ENCODE data around the gene RNF13. TPM values are rescaled to one million over a fixed set of nuclear protein-coding genes. Genes with fewer than 3 reads are reported as not detected.
A peak's percentile ranks its signal among the peaks of the same experiment; 100 is the strongest.

RNF13 gene, protein sequence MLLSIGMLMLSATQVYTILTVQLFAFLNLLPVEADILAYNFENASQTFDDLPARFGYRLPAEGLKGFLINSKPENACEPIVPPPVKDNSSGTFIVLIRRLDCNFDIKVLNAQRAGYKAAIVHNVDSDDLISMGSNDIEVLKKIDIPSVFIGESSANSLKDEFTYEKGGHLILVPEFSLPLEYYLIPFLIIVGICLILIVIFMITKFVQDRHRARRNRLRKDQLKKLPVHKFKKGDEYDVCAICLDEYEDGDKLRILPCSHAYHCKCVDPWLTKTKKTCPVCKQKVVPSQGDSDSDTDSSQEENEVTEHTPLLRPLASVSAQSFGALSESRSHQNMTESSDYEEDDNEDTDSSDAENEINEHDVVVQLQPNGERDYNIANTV
- 38.0 and 49.5 TPM in 2 replicates for total RNA-seq (2014; rRNA removed; shearing (Covaris generic))

DNA sequence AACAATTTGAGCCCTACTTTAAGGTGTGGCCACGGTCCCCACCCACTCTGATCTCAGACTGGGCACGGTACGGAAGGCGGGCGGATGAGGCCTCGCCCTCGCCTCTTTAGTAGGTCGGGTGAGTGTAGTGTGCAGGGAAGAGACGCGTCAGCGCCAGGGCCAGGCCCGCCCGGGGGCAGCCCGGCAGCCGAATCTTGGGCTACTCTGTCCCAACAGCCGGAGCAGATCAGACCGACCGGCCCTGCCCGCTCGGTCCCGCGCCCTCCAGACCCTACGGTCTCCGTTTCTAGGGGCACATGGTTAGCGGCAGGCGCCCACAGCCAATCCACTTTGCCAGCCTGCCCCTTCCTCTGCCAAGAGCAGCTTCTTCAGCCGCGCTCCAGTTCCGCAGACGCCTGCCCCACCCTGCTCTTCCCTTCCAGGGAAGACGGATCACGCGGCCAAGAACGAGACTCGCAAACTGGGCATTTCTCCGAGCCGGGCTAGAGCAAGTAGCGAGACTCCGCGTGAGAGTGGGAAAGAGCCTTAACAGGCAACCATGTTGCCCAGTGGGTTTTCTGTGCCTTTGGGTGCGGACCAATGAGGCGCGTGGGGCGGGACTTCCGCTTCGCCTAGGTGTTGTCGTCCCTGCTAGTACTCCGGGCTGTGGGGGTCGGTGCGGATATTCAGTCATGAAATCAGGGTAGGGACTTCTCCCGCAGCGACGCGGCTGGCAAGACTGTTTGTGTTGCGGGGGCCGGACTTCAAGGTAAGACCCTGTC is at the start of gene RNF13:
TSS of gene RNF13 (plus strand) at position 610 of the 761 bp plus-strand sequence. CDS start 32,812 bp downstream, outside the sequence.
- DNase-seq (ENCODE audit: low spot score), result peak; percentile 96

DNA sequence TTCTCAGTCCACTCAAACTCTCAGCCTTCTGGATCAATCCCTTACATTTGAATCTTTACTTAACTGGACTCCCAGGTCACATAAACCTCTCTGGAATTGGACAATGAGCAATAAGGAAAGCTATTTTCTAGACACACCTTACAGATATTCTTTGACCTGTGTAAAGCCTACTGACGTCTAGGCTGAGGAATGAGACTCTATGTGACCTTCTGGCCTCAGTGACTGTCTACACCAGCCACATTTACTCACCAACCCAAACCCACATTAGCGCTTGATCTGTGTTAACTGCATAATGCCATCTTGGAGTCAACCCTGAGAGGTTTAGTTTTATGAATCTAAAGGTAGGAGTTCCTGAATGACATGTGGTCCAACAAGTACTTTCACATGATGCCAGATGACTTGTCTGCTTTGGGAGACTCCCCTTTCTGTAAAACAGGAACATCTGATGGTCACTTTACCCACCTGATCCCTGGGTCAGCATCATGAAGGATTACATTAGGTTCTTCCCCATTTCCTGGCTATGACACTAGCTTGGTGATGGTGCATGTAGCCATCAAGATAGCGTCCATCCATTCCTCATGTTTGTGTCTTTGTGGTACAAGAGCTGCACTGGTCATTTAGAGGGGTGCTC is 49.3 kb upstream of the RNF13 start:
- no peak for DNase-seq (ENCODE audit: low spot score)

DNA sequence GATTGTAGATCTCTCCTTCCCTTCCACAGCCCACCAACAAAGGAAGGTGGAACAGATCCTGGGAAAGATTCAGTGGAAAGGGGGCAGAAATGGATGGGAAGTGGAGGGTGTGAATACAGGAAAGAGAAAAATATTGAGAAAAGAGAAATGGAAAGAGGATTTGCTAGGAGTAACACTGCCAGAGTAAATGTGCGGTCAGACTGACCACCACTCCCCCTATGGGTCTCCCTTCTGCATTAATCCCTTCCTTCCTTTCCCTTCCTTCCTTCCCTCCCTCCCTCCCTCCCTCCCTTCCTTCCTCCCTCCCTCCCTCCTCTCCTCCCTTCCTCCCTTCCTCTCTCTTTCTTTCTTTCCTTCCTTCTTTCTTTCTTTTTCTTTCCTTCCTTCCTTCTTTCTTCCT is 48.7 kb upstream of the RNF13 start:
- no peak for DNase-seq (ENCODE audit: low spot score)

DNA sequence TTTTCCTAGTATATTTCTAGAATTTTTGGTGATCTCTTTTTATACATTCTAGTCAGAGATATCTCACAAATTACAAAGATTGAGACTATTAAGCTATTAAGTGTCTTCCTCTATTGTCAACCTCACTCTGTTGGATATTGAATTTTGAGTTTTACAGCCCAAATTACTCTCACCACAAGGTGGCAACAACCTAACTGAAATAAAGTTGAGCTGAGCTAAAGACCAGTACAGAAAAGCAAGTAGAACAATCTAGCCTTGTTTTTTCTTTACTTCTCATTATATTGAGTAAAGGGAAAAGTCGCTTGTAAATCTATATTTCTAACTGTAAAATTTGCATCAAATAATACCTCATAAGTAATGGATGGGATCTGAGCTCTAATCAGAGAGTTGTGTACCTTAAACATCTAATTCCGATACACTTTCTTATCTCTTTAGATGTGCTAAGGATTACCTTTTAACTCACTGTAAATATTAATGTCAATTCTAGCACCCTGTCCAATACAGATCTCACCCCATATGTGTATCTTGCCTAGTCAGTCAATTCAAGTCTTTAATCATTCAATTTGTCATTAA is 47.2 kb upstream of the RNF13 start:
- DNase-seq (ENCODE audit: low spot score), result peak; percentile 30

DNA sequence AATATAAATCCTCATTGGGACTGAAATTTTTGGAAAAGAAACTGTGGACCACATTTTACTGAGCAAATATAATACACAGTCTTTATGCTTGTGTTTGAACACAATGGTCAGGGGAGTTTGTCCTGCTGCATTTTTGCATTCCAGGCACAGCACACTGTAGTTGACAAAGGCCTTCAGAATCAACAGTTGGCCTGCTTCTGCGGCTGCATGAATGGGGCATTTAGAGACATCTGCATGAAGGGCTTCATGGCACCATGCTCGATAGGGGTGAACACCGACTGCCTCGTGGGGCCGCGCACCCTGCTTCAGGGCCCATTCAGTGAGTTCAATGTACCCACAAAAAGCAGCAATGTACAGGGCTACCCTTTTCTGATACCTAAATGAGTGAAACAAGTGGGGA is 45.3 kb upstream of the RNF13 start:
- DNase-seq (ENCODE audit: low spot score), result no peak

DNA sequence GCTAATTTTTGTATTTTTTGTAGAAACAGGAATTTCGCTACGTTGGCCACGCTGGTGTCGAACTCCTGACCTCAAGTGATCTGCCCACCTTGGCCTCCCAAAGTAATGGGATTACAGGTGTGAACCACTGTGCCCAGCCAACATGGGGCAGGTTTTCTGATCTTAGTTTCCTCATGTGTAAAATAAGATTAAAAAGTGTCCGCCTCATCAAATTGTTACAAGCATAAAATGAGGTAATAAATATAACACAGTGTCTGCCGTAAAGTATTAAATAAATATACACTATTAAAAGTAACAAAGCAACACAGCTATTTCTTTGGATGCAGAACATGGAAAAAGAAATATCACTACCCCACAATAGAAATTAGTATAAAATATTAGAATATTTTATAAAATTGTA is 44.3 kb upstream of the RNF13 start:
- no peak for DNase-seq (ENCODE audit: low spot score)

DNA sequence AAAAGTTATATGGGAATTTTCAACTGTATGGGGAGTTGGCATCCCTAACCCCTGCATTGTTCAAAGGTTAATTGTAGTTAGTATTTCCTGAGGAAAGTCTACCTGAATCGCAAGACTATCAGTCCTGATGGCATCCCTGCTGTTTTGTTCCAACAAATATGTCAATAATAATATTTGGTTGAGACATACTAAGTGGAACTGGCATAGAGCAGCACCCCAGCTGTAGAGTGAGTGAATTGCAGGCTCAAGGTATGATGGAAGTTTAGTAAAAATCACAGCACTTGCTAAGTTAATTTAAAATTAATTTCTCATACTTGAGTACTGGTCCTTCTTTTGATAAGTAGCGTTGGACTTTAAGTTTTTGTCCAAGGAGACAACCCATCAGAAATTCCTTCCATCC is 42.8 kb upstream of the RNF13 start:
- DNase-seq (ENCODE audit: low spot score), result no peak

DNA sequence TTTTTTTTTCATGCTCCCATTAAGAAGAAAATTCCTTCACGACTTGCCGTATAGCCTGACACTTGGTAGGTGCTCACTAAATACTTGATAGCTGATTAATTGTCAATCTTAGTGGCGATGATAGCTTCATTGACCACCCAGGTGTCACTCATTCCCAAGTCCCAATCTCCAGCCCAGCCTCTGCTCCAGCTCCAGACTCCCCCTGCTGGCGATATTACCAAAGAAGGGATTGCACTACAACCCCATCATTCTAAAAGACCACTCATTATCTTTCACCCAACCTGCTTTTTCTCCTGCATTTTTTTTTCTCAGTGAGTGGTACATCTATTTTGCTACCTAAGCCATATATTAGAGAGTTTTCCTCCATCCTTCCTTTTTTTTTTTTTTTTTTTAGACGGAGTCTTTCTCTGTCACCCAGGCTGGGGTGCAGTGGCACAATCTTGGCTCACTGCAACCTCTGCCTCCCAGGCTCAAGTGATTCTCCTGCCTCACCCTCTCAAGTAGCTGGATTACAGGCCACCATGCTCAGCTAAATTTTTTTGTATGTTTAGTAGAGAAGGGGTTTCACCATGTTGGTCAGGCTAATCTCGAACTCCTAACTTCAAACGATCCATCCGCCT is 41.3 kb upstream of the RNF13 start:
- peak; percentile 40 for DNase-seq (ENCODE audit: low spot score)

DNA sequence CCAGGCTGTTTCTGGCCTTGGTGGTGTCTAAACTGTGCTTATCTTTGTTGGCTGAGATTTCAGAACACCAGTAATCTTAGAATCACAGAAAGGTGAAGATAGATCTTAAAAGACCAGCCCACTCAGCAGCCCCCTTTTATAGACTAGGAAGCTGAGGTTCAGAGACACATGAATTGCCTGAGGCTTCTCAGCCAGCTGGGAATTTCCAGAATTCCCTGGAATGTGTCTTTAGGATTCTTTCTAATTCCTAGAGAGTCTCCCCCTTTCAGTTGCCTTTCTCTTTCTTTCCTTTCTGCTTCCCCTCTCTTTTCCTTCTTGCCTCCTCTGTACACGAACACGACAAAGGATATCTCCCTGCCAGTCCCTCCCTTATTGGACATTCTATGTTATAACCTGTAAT is 40.2 kb upstream of the RNF13 start:
- no peak for DNase-seq (ENCODE audit: low spot score)

DNA sequence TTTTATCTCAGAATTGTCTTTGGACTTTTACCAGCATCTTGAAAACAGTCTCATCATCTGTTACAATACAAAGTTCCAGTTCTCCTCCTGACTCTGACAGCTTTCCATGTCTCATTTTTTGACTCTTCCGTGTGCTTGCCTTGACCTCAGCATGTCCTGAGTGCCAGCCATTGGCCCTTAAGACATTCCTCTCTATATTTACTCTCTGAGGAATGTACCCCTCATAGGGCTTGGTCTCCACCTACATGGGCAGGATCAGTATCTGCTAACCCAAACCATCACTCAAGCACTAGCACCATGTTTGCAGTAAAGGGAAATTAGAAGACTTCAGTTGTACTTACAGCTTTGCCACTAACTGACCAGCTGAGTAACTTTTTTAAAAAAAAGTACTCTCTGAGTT is 36.8 kb upstream of the RNF13 start:
- DNase-seq (ENCODE audit: low spot score), result no peak

DNA sequence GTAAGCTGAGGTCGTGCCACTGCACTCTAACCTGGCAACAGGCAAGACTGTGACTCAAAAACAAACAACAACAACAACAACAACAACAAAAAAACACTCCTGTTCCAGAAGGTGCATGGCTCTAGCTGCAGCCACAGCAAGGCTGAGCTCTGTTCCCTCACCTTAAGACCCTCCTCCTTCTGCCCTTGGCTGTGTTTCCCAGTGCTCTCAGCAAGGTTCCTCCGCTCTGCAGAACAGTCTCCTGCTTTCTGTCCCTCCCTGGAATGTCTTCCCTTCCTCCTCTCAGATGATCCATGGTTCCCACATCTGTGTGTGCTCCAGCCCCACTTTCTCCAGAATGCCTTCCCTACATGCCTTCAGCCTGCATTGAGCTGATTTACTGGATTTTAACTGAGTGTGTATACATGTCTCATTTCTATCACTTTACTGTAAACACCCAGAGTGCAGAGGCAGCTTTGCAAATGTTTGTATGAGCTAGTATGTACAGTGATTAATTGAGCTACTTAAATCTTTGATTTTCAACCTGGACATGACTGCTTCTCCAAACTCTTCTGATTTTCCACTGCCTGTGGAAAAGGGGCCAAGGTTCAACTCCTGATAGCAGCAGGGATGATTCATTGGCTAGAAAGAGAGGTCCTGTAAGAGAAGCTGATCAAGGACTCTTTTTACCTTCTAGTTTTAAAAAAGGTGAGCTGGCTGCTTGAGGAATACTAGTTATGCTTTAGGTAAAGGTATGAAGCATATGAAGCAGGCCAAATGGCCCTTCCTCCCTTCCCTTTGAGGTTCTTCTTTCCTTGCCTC is 35.4 kb upstream of the RNF13 start:
- no peak for DNase-seq (ENCODE audit: low spot score)

DNA sequence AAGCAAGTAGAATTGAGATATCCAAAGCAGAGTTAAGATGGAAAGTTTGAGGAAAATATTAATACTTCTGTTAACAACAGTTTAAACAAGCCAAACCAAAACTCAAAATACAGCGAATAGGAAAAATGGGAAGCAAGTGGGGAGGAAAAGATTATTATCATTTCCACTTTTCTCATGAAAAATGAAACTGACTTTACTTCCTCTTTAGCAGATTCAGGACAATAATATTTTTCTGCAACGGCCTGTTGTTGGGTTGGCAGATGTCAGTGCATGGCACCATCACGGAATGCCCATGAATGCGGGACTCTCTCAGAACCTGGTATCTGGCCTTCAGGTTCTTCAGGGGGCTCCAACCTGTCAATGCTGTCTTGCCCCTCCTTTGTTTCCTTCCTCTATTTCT is 31.8 kb upstream of the RNF13 start:
- DNase-seq (ENCODE audit: low spot score), result no peak

DNA sequence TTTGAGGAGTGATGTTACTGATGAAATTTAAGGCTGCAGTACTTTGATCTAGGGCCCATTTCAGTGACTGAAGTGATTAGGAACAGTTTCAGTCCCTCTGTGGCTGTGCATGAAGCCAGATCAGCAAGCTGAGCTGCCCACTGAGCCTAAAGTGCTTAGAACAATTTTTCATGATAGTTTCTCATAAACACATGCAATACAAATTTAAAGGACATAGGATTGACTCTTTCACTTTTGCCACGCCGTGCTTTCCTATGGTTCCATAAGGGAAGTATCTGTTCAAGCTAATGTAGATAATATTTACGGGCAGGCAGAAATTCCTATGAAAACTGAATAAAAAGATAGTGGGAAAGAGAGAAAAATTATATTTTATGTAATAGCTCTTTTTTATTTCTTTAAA is 31.3 kb upstream of the RNF13 start:
- no peak for DNase-seq (ENCODE audit: low spot score)

DNA sequence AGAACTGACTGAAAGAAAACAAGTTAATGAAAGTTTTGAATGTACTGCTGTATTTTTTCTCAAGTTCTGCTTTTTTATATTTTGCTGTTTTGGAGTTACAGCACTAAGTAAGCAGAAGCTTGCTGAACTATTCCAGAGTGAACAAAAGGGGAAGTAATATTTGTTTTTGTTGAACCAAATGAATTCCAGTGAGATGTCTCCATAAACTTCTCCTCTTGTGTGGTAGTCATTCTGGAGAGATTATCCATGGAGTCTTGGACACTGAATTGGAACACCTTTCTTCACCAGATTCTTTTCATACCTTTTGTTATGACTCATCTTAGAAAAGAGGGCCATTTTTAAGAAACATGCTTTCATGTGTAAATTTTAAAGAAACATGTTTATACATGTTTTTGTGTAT is 29.4 kb upstream of the RNF13 start:
- peak; percentile 51 for DNase-seq (ENCODE audit: low spot score)

DNA sequence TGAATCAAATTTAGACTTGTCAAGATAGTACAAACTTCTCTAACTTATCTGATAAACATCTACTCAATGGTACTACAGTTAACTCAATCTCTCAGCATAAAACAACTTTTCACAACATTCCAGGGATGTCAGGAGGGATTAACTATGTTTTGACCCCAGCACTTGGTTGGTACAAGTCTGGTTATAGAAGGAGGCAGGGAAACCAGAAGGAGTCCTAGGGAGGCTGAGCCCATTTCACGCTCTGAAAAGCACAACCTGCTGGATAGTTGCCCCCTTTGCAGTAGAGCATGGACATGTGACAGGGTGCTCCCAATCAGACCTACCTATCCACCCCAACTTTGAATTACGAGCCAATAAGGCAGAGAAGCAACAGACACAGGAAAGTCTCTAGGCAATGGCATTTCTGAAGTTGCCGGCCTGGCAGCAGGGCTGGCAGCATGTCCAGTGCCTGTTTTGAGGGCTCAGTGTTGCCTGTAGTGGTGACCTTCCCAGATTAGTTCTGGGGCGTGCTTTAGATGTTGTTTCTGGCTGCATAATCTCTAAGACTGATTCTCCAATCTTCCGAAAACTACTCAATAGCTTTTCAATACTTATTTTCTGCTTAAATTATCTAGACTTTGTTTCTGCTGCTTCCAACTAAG is 28.8 kb upstream of the RNF13 start:
- peak; percentile 44 for DNase-seq (ENCODE audit: low spot score)

DNA sequence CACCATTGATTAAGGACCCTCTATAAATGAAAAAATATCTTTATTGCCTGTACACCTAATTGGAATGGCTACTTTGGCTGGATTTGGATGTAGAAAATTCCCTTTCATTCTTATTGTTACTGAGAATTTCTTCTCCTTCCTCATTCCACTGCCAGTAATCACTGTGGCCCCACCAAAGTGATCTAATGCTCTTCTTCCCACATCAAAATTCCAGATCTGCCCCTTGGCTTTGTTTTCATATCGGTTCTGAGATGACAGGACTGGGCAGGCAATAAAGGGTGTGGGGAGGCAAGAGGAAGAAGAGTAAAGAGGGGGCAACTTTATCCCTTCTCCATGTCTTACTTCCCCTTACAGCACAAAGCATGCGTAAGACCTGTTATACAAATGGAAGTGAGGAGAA is 22.7 kb upstream of the RNF13 start:
- no peak for DNase-seq (ENCODE audit: low spot score)

DNA sequence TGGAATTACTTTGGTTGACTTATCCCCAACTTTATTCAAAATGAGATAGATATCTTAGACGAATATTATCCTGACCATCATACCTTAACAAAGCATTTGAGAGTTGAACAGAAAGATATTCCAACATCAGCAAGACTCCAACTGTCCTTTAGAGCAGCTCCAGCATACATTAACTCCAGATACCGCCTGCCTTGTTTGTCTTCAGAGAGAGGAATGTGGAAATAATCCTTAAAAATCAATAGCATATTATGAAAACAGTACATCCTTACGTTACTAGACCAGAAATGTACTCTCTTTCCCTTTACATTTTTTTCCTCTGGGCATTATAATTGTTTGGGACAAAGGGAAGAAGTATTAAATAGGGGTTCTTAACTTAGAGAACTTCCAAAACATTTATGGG is 22.3 kb upstream of the RNF13 start:
- DNase-seq (ENCODE audit: low spot score), result no peak

DNA sequence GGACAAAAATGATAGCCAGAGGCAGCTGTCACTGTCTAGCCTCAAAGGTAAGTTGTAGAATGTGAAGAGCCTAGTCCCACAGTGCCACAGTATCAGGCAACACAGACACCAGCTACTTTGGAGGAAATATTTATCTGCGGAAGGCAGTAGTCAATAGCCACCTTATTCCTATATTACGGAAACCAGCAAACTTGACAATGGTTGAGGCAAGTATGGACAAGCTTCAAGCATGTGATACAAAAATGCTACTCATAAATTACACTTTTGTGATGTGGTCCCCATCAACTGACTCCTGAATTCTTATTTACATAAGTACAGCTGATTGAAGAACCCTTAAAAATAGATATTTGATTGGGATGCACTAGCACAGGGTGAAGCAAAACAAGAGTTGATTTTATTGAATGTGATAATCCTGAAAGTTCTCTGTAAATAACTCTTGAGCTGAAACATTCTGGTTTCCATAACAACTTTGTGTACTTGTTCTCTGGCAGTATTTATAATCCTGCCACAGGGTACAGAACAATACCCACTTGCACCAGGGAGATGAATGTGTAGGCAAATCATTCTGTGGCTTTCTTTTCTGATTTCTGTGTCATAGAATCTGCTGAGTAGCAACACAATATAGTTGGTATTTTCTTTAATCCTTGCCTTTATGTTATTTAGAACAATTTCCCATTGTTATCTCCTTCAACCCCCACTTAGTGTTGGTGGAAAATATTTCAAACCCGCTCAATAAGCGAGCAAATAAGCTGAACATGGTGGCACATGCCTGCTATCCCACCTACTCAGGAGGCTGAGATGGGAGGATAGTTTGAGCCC is 20.4 kb upstream of the RNF13 start, which contains the start of gene ANKUB1:
TSS of gene ANKUB1 (minus strand) at position 103 of the 819 bp plus-strand sequence. CDS start 188 bp downstream, outside the sequence.
- DNase-seq (ENCODE audit: low spot score), result no peak

DNA sequence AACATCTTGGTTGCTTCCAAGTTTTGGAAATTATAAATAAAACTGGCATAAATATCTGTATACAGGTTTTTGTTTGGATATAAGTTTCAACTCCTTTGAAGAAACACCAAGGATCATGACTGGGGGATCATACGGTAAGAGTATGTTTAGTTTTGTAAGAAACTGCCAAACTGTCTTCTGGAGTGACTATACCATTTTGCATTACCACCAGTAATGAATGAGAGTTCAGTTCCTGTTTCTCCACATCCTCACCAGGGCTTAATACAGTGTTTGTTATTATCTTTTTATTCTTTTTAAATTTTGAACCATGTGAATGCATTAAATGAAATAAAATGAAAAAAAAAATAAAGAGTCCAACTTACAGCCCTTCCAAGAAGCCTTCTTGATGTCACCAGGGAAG is 17.0 kb upstream of the RNF13 start:
- DNase-seq (ENCODE audit: low spot score), result no peak

DNA sequence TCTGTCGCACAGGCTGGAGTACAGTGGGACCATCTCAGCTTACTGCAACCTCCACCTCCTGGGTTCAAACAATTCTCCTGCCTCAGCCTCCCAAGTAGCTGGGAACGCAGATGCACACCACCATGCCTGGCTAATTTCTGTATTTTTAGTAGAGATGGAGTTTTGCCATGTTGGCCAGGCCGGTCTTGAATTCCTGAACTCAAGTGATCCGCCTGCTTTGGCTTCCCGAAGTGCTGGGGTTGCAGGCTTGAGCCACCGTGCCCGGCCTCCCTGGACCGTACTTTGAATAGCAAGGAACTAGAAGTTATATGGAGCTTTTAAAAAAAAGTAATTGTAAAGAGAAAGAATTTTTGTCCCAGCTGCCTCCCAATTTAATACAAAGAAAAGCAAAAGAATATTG is 12.3 kb upstream of the RNF13 start:
- DNase-seq (ENCODE audit: low spot score), result no peak

All from A172 (cell line).